Stimulated activated CD4-positive, alpha-beta T cell treated with anti-CD3 and anti-CD28 coated beads, Interleukin-1b, Interleukin-23, amount 100 ng/mL, for 1 hour (primary cell): ENCODE measurements around the gene PAX7.
"Not testable (repeated sequence)": the region's sequence is repeated elsewhere in the genome, so short reads cannot be mapped to it uniquely, and the experiment has no call there.

ENCODE experiments used
- DNase-seq, 2 donors: peaks; one replicate each; pipeline ENCODE4 v3.0.0-alpha.2; 2020; ENCODE audit warnings: low read depth in 2 of 2

PAX7 gene

DNA sequence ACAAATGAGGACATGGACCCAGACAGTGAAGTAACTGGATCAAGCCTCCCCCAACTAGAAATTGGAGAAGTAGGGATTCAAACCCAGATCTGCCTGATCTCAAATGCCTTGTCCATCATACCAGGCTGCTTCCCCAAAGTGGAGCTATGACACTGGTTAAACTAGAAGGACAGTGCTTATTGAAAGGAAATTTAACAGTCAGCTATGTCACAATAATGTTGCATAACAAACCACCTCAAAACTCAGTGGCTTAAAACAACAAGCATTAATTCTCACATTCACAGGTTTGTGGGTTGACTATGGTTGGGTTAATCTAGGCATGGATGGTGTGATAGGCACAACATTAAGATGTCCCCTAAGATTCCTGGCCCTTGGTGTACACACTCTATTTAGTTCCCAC lies 121.8 kb downstream of the PAX7 start:
- no peak for DNase-seq

DNA sequence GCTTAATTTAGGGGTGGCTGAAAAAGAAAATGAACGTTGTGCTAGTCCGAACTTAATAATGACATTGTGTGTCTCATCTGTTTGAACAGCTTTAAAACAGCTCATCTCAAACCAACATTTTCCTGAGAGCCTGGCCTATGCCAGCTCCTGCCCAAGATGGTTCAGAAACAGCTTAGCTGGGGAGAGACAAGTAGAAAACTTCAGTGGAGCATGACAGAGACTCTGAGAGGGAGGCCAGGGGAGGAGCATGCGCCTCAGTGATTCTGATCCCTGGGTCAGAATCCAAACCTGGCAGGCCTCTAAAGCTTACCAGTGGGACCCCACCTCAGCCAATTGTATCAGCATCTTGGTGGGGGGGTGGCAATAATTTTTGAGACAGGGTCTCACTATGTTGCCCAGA lies 129.5 kb downstream of the PAX7 start:
- DNase-seq: no peak

DNA sequence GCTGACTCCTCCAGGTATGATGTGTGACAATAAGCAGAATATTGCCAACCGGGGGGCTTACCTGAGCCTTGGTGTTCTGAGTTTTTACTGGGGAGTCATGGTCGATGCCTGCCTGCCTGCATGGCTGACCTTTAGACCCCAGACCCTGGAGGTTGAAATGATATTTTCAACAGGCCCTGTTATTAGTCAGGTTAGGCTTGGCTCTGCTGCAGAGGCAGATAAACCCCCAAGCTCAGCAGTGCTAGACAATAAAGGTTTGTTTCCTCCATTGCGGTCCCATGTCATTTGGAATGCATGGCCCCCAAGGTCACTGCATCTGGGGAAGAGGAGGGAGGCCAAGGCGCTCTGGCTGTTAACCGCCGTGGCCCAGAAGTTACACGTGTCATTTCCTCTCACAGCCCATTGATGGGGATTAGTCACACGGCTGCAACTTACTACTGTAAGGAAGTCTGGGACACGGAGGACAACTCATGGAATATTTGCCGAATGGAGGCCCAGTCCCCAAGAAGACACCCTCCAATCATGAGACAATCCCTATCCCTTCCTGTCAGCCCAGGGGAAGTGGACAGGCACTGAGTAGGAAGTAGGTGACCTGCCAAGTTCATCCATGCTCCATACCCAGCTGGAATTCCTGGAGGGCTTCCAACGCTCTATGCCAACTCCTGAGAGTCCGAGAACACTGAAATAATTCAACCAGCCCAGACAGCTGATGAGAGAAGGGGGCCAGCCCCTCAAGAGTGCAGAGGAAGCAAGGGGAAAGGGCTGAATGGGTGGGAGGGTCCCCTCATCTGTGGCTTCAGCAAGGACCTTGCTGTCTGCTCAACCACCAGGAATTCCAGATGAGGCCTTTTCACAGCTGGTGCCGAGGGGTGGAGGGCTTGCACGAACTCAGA lies 131.5 kb downstream of the PAX7 start:
- DNase-seq: no peak

DNA sequence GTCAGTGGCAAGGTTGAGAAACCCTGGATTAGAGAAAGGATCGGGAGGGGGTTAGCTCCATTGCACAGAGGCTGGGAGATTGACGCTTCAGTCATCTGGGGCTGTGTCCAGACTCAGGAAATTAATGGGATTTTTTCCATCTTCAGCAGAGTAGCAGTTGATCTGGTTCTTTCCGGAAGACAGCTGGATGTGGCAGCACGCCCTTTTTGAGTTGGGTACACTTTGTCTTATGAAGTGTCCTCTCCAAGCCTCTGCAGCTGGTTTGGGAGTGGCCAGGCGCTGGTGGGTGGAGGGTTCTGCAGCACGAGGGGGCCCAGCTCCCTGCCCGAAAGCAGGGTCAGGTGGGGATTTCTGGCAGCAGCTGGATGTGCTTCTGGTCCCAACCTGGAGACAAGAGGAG lies 133.7 kb downstream of the PAX7 start:
- DNase-seq: no peak

DNA sequence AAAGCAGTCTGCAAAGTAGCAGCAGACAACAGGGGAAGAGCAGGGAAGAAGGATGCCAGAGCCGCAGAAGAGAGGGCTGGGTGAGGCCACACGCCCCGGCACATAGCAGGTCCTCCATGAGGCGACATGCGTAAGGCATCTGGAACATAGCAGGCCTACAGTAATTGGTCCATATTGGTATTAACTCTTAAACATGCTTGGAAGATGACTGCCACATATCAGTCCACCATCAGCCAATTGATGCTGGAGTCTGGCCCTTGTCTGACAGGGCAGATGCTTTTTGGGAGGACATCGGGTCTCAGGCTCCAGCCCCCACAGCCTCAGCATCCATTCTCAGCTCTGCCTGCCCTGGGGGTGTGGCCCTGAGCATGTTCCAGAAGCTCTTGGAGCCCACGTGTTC lies 135.1 kb downstream of the PAX7 start:
- no peak for DNase-seq

DNA sequence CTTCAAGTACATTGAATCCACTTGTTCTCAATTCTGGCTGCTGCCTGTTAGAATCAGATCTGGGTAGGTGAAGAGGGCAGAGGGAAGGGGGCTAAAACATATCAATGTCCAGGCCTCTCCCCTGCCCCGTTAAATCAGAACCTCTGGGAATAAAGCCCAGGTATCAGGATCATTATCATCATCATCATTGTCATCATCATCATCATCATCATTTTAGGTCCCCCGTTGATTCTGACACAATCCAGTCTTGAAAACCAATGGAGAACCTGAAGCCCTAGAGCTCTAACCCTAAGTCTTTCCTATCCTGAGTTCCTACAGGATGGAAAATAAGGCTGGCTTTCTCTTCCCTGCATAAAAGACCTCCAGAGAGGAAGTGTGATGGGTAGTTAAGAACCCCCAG lies 135.7 kb downstream of the PAX7 start:
- DNase-seq: no peak

DNA sequence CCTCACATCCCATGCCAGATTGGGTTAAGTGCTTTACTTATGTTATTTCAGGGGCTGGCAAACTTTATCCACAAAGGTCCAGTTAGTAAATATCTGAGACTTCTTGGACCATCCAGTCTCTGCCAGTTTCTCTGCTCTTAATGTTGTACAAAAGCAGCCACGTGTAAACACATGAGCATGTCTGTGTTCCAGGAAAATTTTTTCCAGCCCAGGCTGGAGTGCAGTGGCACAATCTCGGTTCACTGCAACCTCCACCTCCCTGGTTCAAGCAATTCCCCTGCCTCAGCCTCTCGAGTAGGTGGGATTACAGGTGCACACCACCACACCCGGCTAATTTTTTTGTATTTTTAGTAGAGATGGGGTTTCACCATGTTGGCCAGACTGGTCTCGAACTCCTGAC lies 136.9 kb downstream of the PAX7 start:
- not testable (repeated sequence) for DNase-seq

DNA sequence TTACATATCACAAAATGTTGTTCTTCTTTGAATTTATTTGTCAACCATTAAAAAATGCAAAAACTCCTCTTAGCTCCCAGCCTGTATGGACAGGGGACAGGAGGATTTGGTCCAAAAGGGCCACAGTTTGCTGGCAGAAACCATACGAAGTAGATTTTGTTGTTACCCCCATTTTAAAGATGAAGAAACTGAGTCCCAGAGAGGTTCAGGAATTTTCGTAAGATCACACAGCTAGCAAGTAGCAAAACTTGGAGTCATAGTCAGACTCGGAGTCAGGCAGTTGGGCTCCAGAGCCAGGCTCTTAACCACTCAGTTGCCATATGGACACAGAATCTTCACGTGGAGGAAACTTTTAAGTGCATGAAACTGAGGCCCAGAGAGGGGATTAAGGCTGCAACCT lies 137.4 kb downstream of the PAX7 start:
- DNase-seq: no peak

DNA sequence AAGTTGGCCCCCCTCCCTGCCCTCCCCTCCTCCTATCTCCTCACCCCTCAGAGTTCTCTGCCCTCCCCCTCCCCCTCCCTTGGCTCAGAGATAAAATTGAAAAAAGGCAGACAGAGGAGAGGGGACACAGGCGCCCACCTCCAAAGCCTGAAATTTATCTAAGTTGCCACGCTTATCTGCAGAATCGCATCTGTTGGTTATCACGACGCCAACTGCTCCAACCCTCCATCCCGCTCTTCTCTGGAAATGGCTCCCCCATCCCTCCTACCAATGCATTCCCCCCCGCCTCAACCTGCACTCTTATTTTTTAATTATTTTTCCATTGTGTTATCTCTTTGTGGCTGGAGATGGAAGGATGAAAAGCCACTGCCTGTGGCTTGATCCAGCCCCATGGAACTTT lies 138.5 kb downstream of the PAX7 start:
- DNase-seq: no peak

DNA sequence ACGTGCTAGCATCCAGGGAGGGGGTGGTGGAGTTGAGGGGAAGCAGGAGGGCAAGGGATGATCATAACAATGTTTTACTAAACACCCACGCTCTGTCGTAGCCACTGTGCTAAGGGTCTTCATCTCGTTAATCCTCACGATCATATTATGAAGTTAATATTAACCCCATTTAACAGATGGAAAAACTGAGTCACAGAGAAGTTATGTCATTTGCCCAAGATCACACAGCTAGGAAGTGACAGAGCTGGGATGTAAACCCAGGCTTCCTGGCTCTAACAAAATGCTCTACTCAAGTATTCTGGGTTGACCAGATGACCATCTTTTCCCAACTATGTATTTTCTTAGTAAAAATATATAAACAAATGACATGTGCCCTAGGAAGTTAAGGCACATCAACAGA lies 140.2 kb downstream of the PAX7 start:
- no peak for DNase-seq

DNA sequence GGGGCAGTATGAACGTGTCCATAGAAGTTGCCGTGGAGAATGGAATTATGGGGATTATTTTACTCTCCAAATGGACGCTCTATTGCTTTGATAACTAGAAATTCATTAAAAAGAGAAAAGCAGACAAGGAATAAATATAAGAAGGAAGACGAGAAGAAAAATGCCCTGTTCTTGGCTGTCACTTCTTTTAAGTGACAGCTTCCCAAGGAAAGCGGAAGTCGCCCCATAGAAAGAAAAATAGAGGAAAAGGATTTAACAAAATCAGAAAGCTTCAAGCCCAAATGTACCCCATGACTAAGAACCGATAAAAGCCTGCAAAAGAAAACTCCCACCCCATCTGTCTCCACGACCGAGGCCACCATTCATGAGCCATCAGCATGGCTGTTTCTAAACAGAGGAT lies 143.1 kb downstream of the PAX7 start:
- no peak for DNase-seq

DNA sequence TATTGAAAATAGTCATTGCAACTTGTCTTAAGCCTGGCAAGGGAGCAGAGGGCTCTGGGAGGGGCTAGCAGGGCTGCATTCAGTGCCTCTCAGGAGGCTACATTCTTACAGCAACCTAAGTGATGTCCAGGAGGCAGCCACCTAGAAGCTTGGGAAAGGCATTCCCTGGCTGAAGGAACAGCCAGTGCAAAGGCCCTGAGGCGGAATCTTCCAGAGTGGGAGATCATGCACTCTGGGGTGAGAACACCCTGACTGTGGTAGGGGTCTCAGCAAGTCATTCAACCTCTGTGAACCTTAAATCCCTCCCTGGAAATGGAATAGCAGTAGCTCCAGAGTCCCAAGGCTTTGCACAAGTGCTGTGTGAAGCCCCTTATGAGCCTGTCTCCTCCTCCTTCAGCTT lies 144.7 kb downstream of the PAX7 start:
- DNase-seq: no peak

DNA sequence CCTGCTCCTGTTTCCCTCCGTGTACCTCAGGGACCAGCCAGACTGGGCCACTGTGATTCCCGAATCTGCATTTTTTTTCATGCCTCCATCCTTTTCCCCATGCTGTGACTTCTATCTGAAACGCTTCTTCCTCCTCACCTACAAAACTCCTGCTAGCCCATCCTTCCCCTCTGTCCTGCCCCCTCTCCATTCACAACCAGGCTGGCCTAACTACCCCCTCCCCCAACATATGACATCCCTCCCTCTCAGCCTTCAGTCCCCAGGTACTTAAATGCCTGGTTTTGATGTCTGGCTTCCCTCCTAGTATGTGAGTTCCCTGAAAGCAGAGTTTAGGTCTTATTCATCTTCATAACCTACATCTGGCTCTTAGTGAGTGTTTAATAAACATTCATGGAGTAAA lies 146.1 kb downstream of the PAX7 start:
- no peak for DNase-seq

DNA sequence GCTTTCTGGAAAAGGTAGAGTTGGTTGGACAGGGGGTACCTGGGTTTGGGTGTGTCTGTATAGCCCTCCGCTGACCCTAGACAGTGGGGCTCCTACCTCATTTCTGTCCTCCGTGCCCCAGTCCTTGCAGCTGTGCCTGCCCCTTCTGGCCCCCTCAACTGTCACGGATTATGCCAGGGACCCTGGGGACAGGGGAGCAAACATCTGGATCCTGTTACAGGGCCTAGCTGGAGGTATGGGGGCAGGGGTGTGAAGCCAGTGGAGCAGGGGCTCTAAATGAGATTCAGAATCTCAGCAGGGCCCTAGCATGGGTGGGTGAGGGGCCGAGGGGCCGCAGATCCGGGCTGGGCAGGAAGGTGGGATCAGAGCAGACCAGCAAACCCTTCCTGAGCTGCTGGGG lies 147.8 kb downstream of the PAX7 start:
- DNase-seq: no peak

DNA sequence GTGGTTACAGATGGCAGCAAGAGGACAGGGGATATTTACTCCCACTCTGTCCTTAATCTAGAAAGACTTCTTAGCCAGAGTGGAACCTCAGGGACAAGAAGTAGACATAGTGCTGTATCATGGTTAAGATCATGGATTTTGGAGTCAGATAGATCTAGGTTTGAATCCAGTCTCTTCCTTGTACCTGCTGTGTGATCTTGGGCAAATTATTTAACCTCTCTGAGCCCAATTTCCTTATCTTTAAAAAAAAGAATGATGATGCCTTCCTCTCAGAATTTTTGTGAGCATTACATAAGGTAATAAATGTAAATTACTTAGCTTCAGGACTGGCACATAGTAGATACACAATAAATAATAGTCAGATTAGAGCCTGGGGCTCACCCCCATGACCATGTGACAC lies 150.4 kb downstream of the PAX7 start:
- DNase-seq: no peak

DNA sequence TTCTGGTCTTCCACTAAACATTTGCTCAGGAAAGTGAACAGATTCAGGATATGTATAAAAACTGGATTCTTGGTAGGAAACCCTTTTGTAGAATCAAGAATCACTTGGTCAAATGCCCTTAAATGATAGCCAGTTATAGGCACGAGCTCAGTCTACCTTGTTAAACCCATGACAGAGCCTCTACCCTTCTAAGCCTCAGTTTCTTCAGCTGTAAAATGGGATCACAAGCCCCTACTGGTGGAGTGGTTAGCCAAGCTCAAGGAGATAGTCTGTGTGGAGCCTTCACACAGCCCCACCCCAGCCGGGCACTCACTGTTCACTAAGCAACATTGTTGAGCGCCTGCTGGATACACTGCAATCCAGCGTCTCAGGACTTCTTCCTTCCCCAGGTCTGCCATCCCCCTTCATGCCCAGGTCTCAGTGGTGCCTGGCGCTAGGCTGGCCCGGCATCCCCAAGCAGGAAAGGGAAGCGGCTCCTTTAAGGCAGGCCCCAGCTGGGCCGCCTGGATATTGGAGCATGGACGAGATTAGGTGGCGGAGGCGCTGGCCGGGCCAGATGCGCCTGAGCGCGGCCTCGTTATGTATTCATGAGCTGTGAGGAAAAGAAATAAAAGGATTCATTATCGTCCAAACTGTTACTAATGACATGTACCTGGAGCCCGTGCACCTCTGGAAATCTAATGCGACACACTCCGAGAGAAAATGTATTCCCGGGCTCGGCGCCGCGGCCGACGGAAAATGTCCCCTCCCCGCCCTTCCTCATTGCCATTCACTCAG lies 153.2 kb downstream of the PAX7 start:
- no peak for DNase-seq

DNA sequence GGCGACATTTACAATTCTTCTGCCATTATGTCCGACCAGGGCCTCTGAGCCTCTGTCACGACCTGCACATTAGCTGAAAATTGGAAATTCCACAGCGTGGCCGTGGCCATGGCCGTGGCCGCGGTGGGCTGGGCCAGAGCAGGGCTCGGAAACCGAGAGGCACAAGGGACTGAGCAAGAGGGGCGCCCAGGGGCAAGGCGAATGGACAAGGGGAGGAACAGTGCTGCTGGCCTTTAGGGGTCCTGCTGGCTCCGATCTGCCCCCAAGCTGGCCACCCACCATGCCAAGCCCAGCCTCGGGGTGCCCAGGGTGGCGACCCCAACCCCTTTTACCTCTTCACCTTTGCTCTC lies 153.8 kb downstream of the PAX7 start:
- DNase-seq: no peak

DNA sequence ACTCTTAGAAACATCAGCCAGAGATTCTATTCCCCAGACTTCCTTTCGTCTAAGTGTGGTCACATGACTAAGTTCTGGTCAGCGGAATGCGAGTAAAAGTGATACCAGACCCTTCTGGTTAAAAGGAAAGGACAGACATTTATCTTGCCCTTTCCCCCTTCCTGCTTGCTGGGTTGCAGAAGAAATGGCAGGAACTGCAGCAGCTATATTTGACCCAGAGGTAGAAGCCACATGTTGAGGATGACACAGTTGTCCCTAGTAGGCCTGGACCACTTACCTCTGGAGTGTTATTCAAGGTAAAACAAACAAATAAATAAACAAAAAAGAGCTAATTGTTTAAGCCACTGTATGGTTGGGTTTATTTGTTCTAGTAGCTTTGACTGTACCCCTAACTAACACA lies 155.5 kb downstream of the PAX7 start:
- DNase-seq: no peak

DNA sequence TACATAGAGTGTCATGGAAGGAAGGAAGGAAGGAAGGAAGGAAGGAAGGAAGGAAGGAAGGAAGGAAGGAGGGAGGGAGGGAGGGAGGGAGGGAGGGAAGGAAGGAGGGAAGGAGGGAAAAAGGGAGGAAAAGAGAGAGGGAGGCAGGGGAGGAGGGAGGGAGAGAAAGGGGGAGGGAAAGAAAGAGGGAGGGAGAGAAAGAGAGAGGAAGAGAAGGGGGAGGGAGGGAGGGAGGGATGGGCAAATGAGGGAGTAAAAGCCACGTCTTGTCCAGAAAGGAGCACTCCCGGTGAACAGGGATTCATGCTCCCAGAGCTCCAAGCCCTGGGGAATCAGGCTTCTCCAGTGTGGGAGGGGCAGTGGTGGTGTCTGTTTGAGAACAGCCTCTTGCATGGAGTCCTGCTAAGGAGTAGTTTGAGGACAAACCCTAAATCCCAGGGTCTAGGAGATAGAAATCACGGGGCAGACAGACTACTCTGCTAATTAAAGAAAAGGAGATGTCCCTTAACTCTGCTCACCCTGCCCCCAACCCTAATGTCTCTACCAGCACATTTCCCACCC lies 157.3 kb downstream of the PAX7 start:
- DNase-seq: no peak

DNA sequence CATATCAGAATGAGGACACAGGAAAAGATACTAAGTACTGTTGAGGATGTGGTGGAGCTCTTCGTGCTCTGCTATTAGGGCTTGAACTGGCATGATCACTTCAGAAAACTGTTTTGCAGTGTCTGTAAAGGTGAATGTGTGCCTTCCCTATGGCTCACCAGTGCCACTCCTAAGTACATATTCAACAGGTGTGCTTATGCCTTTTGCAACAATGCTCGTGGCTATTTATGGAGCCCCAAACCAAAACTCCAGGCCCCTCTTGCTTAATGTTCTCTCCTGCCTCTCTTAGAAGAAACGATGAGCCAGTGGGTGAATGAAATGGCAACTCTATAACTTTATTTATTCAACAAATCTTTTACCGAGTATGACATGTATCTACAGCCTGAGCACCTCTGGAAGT lies 158.6 kb downstream of the PAX7 start:
- DNase-seq: no peak

DNA sequence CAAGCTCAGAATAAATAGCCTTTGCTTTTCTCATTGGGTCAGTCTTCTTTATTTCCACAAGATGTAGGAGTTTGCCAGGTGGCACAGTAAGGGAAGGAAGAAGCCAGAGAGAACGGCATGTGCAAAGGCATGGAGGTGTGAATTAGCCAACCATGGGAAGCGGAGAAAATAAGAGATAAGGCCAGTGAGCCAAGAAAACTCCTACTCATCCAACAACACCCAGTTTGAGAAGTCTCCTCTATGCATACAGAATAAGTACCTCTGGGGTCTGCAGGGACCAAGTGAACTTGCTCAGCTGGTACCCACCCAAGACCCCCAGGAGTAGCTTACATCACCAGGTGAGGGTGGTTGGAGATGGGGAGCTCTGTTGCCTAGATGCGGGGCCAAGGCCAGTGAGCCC lies 162.1 kb downstream of the PAX7 start:
- no peak for DNase-seq

DNA sequence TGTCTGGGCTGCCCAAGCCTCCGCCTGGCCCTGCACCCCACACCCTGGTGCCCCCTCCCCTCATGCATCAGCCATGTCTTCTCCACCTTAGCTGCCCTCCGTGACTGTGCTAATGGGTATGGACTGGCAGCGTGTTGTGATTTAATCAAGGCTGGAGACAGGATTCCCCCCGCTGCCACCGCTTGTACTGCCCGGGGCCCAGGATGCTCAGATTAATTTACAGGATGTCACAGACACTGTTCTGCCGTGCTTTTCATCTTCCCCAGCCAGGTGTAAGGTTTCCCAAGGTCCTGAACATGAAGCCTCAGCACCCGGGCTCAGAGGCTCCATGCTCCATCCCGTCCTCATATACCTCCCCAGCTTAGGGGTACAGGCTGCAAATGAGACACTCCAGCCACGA lies 162.5 kb downstream of the PAX7 start:
- no peak for DNase-seq

DNA sequence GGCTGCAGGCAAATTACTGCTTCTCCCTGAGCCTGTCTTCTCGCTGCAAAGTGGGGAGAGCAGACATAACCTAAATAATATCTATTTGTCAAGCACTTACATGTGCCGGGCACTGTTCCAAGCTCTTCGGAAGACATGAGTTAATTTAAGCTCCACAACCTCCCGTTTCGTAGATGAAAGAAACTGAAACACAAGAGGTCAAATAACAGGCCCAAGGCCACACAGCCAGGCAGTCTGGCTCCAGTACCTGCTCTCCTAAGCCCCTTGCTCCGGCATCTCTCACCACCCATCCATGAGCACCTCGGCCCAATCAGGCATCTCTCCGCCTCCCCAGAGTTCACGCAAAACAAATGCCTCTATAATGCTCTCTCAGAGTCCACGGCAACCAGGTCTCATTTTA lies 163.4 kb downstream of the PAX7 start:
- DNase-seq: no peak
